ENCODE measurements around the gene MYLK. TPM values are rescaled to one million over a fixed set of nuclear protein-coding genes. Genes with fewer than 3 reads are reported as not detected.

The MYLK gene
- total and polyA plus RNA-seq, 2 of the 4 experiments (the other 2 are of a cell fraction), result 299 to 484 TPM

DNA sequence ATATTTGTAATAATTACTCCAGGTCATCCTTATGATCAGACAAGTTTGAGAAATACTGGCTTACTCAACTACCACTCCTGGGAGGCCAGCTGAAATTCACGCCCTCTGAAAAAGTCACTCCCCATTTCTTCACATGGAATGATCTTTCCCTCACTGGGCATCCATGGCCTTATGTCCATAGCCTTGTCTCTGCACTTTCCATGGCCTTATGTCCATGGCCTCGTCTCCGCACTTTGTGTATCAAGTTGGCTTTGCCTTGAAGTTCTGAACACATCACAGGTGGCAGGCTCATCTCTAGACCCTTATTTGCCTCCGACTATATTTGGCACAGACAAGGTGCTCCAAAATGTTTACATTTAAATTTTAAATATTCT lies 241.2 kb downstream of the MYLK start:
- peak overlapping the region; percentile 52; the same call in 1 of the 2 replicates for H2AK5ac ChIP-seq (ENCODE audit: low read depth, low read length)
- intact Hi-C loops (cut with micrococcal nuclease), result loop anchor here (1.0 kb wide), 1 partner anchor 59 kb away; no protein-coding TSS in a partner anchor
- POLR2A ChIA-PET (ENCODE audit: unreplicated experiment), result no interaction called here

More for the DNA sequence above, 241.2 kb downstream of the MYLK start:
- H4K91ac ChIP-seq (ENCODE audit: insufficient read depth, low read depth, low read length), result no peak overlapping the region
- no peak overlapping the region for H3K4ac ChIP-seq (ENCODE audit: low read depth, low read length)
- no peak overlapping the region for H4K8ac ChIP-seq (ENCODE audit: low read depth in 2 of 2, low read length in 2 of 2)
- H3K9me1 ChIP-seq (ENCODE audit: insufficient read depth, low read length), result peaks cover 5% of the 10 kb centered on the region; the same call in 1 of the 2 replicates
- H3K56ac ChIP-seq (ENCODE audit: extremely low read depth, insufficient read depth, low read length), result no peak overlapping the region
- TF ChIP-seq, protein P1, sequence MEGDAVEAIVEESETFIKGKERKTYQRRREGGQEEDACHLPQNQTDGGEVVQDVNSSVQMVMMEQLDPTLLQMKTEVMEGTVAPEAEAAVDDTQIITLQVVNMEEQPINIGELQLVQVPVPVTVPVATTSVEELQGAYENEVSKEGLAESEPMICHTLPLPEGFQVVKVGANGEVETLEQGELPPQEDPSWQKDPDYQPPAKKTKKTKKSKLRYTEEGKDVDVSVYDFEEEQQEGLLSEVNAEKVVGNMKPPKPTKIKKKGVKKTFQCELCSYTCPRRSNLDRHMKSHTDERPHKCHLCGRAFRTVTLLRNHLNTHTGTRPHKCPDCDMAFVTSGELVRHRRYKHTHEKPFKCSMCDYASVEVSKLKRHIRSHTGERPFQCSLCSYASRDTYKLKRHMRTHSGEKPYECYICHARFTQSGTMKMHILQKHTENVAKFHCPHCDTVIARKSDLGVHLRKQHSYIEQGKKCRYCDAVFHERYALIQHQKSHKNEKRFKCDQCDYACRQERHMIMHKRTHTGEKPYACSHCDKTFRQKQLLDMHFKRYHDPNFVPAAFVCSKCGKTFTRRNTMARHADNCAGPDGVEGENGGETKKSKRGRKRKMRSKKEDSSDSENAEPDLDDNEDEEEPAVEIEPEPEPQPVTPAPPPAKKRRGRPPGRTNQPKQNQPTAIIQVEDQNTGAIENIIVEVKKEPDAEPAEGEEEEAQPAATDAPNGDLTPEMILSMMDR (conservative IDR thresholded peaks at IDR 0.05; ENCODE audit: low read depth, low read length), result no peak
- TF ChIP-seq RAD21 (IDR thresholded peaks at IDR 0.05; ENCODE audit: low read length), result no peak
- TF ChIP-seq POLR2A (IDR thresholded peaks at IDR 0.05; ENCODE audit: low read depth, low read length), result no peak
- TF ChIP-seq CEBPB (IDR thresholded peaks at IDR 0.05; ENCODE audit: low read depth, low read length), result no peak
- no peak for TF ChIP-seq MAZ (IDR thresholded peaks at IDR 0.05; ENCODE audit: borderline replicate concordance, low read depth, low read length)
- TF ChIP-seq BHLHE40 (IDR thresholded peaks at IDR 0.05; ENCODE audit: low read depth, low read length), result no peak
- TF ChIP-seq MXI1 (IDR thresholded peaks at IDR 0.05; ENCODE audit: borderline replicate concordance, low read depth, low read length), result no peak
- no peak for TF ChIP-seq FOS (IDR thresholded peaks at IDR 0.05; ENCODE audit: low read depth, low read length)
- no peak for TF ChIP-seq RFX5 (IDR thresholded peaks at IDR 0.05; ENCODE audit: low read depth, low read length)
- TF ChIP-seq, protein P2, sequence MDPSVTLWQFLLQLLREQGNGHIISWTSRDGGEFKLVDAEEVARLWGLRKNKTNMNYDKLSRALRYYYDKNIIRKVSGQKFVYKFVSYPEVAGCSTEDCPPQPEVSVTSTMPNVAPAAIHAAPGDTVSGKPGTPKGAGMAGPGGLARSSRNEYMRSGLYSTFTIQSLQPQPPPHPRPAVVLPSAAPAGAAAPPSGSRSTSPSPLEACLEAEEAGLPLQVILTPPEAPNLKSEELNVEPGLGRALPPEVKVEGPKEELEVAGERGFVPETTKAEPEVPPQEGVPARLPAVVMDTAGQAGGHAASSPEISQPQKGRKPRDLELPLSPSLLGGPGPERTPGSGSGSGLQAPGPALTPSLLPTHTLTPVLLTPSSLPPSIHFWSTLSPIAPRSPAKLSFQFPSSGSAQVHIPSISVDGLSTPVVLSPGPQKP (IDR thresholded peaks at IDR 0.05; ENCODE audit: borderline replicate concordance, low read depth, low read length), result no peak
- in situ Hi-C loops (cut with MboI; ENCODE audit: low sequenced_read_pairs), result loop anchor here (5.0 kb wide), 1 partner anchor 74 kb away; no protein-coding TSS in a partner anchor
- H3K27ac ChIP-seq (ENCODE audit: insufficient read depth, low read length), result no peak overlapping the region
- peaks cover 3% of the 10 kb centered on the region for H3K4me1 ChIP-seq (ENCODE audit: control insufficient read depth, insufficient read depth, low read length)
- no peak overlapping the region for H2BK5ac ChIP-seq (ENCODE audit: low read depth, low read length, poor library complexity, severe bottlenecking)
- no peak overlapping the region for H2BK20ac ChIP-seq (ENCODE audit: low read depth, low read length)
- CTCF ChIA-PET, result interaction anchor here (0.6 to 1.9 kb wide), 9 partner anchors 8 to 81 kb away, joined by 3 to 13 read pairs (median 6); no protein-coding TSS in a partner anchor
- WGBS, 2 experiments (ENCODE audit: extremely low coverage in 2 of 2, insufficient read length in 1 of 2), result 57% methylated on average over 1 of the region's 4 CpGs; no CpG with 5 or more reads in 1 of the 2 experiments
- no peak overlapping the region for H2AK9ac ChIP-seq (replicated peaks; ENCODE audit: low read depth, low read length, poor library complexity)
- H3K4me3 ChIP-seq (ENCODE audit: insufficient read depth, low read depth, low read length), result no peak overlapping the region
- H3K14ac ChIP-seq (replicated peaks; ENCODE audit: low read depth, low read length), result no peak overlapping the region
- ATAC-seq (ENCODE audit: low read depth), result no peak
- peaks cover 0 to 19% of the 10 kb centered on the region in 2 experiments; a peak in 3 of 4 replicates for H3K79me1 ChIP-seq (ENCODE audit: low read depth in 1 of 2, low read length in 2 of 2)
- H3K23ac ChIP-seq (ENCODE audit: low read depth, low read length), result no peak overlapping the region
- H3K18ac ChIP-seq (ENCODE audit: low read depth, low read length), result no peak overlapping the region
- H3K4me2 ChIP-seq (ENCODE audit: low read depth, low read length), result no peak overlapping the region
- H2BK120ac ChIP-seq (ENCODE audit: low read depth, low read length), result no peak overlapping the region
- dilution Hi-C loops (cut with HindIII; ENCODE audit: low sequenced_read_pairs, unreplicated experiment), result no loop called here
- 0 out of 2 replicates have a peak, but pooled peaks cover 6% of the 10 kb centered on the region for H4K20me1 ChIP-seq (ENCODE audit: insufficient read depth, low read length)
- H2AFZ ChIP-seq (replicated peaks; ENCODE audit: low read length, poor library complexity), result no peak overlapping the region
- no peak overlapping the region for H2BK15ac ChIP-seq (ENCODE audit: low read depth, low read length)
- no peak for DNase-seq
- no TSS peak for BruUV-seq (replicated peaks)
- no peaks in the 10 kb centered on the region for H3K27me3 ChIP-seq (ENCODE audit: control insufficient read depth, insufficient read depth, low read length)
- H3K9me3 ChIP-seq (ENCODE audit: control insufficient read depth, insufficient read depth, low read length), result no peaks in the 10 kb centered on the region
- peaks cover 74% of the 10 kb centered on the region for H3K36me3 ChIP-seq (ENCODE audit: control insufficient read depth, insufficient read depth, low read length)
- no peak overlapping the region for H4K5ac ChIP-seq (ENCODE audit: low read depth, low read length)
- H3K9ac ChIP-seq (ENCODE audit: low read depth, low read length), result no peak overlapping the region

Data from IMR-90 (cell line).